ENCODE measurements around the gene AAGAB.
"Not testable (repeated sequence)": the region's sequence is repeated elsewhere in the genome, so short reads cannot be mapped to it uniquely, and the experiment has no call there.

The AAGAB gene

DNA sequence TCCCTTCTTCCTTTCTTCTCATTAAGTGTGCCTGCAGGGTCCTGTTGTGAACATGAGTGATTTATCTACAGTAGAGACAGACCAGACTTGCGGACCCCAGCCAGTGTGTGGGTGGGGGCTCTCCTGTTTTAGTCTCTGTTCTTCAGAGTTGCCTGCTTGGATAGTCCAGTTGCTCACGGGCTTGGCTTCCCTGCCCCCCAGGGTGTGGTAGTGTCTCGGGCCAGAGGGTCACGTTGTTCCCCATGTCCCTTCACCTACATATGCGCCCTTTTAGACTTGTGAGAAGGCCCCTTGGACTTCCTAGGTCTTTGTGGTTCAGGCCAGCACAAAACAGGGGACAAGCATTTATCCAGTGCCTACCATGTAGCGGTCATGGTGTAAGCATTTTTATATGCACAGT lies 85.8 kb downstream of the AAGAB start:
- DNase-seq = no peak

DNA sequence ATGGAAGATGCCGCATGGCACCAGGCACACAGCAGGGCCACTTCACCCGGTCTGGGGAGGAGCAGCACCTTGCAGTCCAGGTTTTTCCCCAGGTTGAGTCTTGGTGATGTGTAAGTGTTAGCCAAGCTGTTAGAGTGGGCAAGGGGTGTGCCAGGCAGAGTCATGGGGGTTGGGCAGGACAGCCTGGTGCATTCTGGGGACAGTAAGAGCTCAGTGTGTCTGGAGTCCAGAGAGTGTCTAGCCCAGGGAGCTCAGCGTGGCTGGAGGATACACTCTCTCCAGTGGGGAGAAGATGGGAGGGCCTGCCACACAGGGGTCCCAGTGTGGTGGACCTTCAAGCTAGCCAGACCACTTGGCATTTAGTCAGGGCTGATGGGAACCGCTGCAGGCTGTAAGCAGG lies 87.4 kb downstream of the AAGAB start:
- DNase-seq = no peak

DNA sequence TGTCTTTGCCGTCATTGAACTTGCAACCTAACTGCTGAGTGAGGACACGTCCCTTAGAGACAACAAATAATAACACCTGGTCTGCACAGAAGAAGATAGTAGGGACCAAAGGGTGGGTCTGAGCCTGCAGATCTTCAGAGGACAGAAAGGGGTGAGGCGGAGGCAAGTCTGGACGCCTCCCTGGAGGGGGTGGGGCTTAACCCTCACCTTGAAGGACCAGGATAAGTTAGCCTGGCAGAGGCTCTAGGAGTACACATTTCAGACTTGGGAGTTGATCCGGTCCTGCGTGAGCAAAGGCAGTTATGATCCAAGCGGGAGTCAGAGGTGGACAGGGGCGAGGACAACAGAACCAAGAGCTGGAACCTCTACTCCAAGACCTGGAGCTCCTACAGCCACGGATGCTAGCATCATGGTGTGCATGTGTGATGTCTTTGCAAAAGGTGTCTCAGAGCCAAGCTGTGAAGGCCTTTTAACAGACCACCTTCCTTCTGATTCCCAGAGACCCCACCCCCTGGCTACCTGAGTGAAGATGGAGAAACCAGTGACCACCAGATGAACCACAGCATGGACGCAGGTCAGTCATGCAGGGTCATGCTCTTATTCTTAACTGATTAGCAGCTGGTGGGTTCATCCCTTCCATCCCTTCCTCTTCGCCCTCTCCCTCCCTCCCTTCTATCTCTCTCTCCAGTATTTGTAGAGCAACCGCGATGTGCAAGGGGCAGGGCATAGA lies 88.0 kb downstream of the AAGAB start:
- no peak for DNase-seq

DNA sequence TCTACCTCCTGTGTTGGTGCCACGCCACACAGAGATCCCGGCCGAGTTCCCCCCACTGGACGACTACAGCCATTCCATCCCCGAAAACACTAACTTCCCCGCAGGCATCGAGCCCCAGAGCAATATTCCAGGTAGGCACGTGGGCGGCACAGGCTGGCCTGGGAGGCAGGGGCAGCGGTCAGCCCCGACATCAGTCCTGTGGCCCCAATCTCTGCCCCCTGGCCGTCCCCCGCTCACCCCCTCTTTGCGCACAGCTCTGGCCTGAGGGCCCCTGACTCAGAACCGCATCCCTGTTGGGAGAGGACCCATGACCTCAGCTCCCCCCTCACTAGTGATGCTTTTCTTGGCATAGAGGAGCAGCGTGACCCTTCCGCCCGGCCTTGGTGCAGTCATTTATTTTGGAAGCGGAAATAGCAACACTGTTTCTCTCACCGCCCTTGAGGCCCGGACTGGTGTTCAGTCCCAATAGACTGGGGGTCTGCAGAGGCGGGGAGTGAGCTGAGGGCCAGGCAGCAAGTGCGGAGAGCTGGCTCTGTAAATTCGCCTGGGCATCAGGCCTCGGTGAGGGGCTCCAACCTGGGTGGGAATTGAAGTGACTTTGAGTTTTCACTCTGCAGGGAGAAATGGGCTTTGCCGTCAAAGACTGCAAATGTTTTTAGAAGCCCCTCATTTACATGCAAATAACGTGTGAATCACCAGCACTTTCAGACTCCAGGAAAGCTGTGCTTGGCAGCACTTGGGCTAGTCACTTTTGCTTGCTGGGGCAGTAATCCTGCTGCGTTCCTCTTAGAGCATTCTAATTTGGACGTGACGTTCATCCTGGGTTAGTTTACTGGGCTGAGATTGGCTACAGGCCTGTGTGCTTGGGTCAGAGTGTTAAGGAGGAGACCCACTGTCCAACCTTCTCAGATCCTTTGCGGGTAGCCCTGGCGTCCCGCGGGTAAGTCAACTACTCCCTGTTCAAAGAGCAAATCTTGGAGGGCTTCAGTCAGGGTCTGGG lies 88.9 kb downstream of the AAGAB start:
- DNase-seq = no peak

DNA sequence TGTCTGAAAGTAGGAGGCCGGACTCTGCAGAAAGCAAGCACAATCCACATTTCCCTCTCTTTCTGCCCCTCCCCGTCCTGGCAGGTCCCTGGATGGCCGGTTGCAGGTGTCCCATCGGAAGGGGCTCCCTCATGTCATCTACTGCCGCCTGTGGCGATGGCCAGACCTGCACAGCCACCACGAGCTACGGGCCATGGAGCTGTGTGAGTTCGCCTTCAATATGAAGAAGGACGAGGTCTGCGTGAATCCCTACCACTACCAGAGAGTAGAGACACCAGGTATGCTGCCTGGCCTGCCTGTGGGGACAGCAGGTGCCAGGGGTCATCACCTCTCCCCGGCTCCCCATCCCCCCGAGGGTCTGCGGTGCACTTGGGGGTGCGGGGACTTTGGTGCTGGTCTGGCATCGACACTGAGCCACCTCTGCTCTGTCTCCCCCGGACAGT lies 89.6 kb downstream of the AAGAB start:
- DNase-seq = no peak

DNA sequence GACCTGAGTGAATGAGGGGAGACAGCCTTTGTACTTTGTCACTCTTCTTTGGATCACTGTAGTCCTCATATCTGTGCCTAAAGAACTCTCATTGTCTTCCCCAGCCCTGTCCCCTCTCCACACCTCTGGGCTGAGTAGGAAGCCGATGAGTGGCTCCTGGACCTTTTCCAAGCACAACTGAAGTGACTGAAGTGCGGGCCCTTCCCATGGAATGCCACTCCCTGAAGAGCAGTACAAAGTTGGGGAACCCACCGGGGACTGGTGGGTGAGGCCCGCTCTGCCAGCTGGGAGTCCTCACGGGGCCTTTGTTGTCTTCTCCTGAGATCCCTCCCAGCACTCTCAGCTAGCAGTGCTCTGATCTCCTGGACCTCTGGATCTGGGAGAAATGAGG lies 90.1 kb downstream of the AAGAB start:
- DNase-seq = no peak

DNA sequence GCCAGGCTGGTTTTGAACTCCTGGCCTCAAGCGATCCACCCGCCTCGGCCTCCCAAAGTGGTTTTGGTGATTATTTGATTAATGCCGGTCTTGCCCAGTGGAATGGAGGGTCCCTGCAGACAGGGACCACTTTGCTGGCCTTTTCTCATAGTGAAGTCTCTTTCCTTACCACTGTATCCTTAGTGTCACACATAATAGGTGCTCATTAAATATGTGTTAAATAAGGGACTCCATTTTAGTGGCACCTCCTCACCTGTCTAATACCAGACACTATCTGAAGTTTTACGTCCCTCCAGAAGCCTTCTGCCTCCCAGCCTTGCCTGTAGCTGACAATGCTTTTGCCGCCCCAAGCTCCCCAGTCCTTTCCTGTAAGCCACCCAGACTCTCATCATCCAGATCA lies 91.3 kb downstream of the AAGAB start:
- DNase-seq = no peak

DNA sequence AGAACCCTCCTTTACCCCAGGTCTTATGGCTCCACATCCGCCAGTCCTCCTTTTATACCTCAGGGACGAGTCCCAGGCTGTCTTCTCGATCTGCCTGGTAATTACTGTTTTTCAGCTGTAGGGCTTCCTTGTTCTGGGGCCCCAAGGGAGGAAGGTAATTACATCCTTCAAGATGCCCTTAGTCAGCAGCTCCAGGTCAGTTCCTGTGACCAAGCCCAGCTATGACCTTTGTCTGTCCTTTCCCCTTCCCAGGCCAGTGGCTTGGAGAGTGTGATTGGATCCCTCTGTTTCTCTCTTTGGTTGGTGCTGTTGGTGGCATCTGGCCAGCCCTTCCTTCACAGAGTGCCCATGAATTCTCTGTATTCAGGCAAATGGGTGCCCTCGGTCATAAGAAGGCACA lies 92.6 kb downstream of the AAGAB start:
- no peak for DNase-seq

DNA sequence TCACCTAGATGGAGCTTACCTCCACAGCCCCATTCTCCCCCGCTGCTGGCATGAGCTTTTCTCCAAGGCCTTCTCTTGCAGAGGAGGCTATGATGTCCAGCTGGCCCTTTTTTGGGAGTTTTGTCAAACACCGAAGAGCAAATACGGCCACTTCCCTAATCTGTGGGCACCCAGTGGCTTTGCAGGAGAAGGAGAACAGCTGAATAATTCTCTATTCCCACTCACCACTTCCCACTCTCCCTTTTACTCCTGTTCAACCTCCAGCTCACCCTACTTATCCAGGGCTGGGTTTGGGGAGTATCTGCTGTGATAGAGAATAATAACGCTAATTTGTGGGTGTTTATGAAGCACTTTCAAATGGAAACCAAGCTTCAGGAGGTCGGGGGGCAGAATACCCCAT lies 93.0 kb downstream of the AAGAB start:
- no peak for DNase-seq

DNA sequence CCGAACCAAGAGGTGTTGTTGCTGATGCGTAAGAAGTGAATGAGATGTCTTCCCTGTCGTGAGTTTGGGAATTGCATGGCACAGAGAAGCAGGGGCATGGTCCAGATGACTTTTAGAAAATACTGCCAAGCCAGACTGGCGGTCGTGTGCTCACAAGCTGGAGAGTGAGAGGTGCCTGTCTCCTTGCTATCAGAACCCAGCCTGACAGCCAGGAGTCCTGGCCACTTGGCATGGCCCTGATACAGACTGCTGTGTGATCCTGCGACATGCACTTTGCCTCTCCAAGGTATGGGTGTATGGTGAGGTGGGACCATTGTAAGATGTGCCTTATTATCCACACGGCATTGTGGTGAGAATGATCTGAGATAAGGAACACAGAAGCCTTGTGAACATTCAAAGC lies 96.1 kb downstream of the AAGAB start:
- DNase-seq = no peak

DNA sequence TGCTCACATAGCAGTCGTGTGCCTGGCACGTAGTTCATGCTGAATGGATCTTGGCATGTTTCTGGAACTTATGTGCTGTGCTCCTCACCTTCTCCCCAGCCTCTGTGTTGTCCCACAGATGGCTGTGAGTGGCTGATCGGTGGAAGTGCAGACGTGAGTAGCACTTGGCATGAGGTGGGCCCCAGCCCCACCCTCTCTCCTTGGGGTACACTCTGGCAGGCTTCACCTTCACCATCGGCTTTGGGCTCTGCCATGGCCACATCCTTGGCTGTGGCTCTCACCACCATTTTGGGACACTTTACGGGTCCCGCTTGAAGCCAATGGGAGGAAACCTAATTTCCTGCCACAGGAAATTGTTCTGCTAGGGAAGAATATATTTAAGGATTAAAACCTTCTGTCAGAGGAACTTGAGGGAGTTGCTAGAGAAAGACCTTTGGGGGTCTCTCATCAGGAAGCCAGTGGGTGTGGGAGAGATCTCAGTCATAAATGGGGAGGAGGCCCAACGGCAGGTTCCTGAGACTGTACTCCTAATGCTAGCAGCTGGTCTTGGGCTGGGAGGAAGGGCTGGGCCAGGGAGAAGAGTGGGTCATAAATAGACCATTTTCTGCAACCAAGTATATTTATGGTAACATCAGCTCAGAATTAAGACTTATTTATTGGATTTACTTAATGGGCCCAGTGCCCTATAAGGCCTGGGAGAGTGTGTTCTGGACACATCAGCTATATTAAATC lies 96.8 kb downstream of the AAGAB start:
- DNase-seq = no peak

DNA sequence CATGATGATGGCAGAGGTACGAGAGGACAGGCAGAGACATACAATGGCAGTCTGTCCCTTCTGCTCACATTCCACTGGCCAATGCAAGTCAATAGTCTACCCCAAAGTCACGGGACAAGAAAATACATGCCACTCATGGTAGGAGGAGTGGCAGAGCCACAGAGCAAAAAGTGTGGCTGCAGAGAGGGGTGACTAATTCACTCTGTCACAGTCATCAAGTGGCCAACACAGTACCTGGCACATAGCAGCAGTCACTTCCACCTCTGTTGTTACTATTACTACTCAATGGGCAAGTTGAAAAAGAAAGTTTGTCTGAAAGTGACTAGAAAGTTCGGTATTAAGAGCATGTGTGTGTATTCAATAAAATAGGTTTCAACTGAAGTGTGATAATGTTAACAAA lies 97.6 kb downstream of the AAGAB start:
- no peak for DNase-seq

DNA sequence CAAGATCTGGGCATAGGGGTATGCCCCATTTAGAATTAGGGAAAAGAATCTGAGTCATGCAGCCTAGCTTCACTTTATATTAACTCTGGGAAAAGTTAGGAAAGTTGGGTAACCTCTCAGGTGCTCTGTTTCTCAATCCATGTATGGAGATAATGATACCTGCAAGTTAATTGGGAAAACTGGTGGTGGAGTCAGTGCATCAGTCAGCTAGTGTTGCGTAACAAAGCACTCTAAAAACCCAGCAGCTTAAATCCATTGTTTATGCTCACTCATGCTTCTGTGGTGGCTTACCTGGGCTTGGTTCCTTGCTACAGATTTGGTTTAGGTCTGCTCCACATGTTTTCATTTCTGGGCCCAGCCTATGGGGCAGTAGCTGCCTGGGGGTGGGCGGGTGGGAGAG lies 98.0 kb downstream of the AAGAB start:
- no peak for DNase-seq

DNA sequence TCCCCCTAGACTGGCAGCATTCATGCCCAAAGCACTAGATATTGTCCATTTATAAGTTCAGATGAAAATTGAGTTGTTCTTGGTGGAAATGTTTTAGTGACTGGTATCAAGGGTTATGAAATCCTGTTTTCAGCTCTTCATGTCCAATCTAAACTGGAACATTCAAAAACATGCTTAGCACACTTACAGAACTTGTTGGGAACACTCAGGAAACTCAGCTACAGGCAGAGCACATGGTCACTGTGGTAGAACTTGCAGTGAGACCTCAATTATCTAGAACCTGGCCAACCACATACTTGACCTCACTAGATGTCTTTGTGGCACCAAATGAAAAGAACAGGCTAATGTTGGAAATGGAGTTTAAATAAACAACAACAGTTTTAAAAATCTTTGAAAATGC lies 100.2 kb downstream of the AAGAB start:
- DNase-seq = no peak

DNA sequence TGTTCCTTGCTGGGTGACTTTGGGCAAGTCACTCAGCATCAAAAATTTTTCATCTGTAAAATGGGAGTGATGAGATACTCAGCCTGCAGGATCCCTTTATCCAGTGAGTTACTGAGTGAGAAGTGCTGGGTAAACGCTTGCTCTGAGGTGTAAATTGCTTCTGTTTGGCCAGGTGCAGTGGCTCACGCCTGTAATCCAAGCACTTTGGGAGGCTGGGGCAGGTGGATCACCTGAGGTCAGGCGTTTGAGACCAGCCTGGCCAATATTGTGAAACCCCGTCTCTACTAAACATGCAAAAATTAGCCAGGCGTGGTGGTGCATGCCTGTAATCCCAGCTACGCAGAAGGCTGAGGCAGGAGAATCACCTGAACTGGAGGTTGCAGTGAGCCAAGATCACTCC lies 101.4 kb downstream of the AAGAB start:
- DNase-seq = not testable (repeated sequence)

DNA sequence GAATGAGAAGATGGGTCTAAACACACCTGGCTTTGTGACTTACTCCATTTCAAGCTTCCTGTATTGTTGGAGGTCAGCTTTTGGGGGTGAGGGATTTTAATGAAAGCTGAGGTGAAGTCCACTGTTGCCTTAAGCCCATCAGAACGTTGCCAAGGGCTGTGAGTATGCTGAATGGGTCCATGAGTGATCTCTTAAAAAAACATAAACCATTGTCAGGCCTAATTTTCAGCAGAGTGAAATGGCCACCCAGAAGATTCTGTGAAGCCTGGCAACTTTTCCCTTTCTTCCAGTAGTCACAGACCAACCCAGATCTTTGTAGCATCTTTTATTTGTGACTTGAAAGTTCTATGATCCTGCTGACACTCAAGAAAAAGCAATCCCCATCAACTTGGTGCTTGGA lies 102.0 kb downstream of the AAGAB start:
- DNase-seq = no peak
